Stomach smooth muscle (tissue), 2 donors: ENCODE measurements around the gene ADAMTSL2.

Experiments
- H3K27ac ChIP-seq: one replicate; pipeline ENCODE4 v1.7.0; 2013; ENCODE audit warnings: mild to moderate bottlenecking, low read length, inconsistent platforms
- H3K27me3 ChIP-seq, 2 donors: one replicate each; pipeline ENCODE4 v1.7.0; 2013; ENCODE audit warnings: low read length in 2 of 2; ENCODE audit not compliant: insufficient read depth in 2 of 2, control insufficient read depth in 1 of 2
- H3K36me3 ChIP-seq, 2 donors: one replicate each; pipeline ENCODE4 v1.7.0; 2013; ENCODE audit warnings: low read length in 2 of 2; ENCODE audit not compliant: control insufficient read depth in 2 of 2, insufficient read depth in 2 of 2
- H3K4me1 ChIP-seq: one replicate; pipeline ENCODE4 v1.7.0; 2013; ENCODE audit warnings: low read length; ENCODE audit not compliant: control insufficient read depth, insufficient read depth
- H3K4me3 ChIP-seq, 2 donors: one replicate each; pipeline ENCODE4 v1.7.0; 2013; ENCODE audit warnings: low read length in 2 of 2
- H3K9ac ChIP-seq, 2 donors: one replicate each; pipeline ENCODE4 v1.7.0; 2013; ENCODE audit warnings: low read length in 2 of 2, mild to moderate bottlenecking in 1 of 2
- H3K9me3 ChIP-seq, 2 donors: one replicate each; pipeline ENCODE4 v1.7.0; 2013; ENCODE audit warnings: low read length in 2 of 2; ENCODE audit not compliant: control insufficient read depth in 2 of 2
- donor health status: healthy.
- donor health status: Pancreatic carcinoma.

Gene ADAMTSL2

GRCh38 chr9:133493428-133493827 lies 41.1 kb upstream of the ADAMTSL2 start:
- Histone ChIP-seq H3K9ac (no peak overlapping the region), H3K27me3 (peaks cover 10 to 17% of the 10 kb centered on the region in 2 donors), H3K27ac (no peak overlapping the region), H3K4me1 (peaks cover 13% of the 10 kb centered on the region), H3K4me3 (no peak overlapping the region), H3K9me3 (no peaks in the 10 kb centered on the region), H3K36me3 (no peaks in the 10 kb centered on the region)

- Histone ChIP-seq H3K36me3 (no peaks in the 10 kb centered on the region), H3K4me3 (no peak overlapping the region), H3K27me3 (peaks cover 10 to 20% of the 10 kb centered on the region in 2 donors), H3K9ac (no peak overlapping the region), H3K9me3 (no peaks in the 10 kb centered on the region), H3K4me1 (peaks cover 17% of the 10 kb centered on the region), H3K27ac (no peak overlapping the region)
Measured at GRCh38 chr9:133493845-133494540, 40.5 kb upstream of the ADAMTSL2 start.

GRCh38 chr9:133494636-133495326 lies 39.7 kb upstream of the ADAMTSL2 start:
- Histone ChIP-seq H3K4me3 (no peak overlapping the region), H3K4me1 (peaks cover 20% of the 10 kb centered on the region), H3K27me3 (peaks cover 10 to 20% of the 10 kb centered on the region in 2 donors), H3K27ac (no peak overlapping the region), H3K36me3 (no peaks in the 10 kb centered on the region), H3K9ac (no peak overlapping the region), H3K9me3 (no peaks in the 10 kb centered on the region)

- Histone ChIP-seq H3K4me3 (no peak overlapping the region), H3K9me3 (no peaks in the 10 kb centered on the region), H3K4me1 (peaks cover 20% of the 10 kb centered on the region), H3K36me3 (no peaks in the 10 kb centered on the region), H3K9ac (no peak overlapping the region), H3K27ac (no peak overlapping the region), H3K27me3 (peaks cover 6 to 20% of the 10 kb centered on the region in 2 donors)
Measured at GRCh38 chr9:133495327-133496293, 38.9 kb upstream of the ADAMTSL2 start.

- H3K27me3 ChIP-seq: peaks cover 6 to 20% of the 10 kb centered on the region in 2 donors
- H3K36me3 ChIP-seq: no peaks in the 10 kb centered on the region
- H3K9me3 ChIP-seq: peaks cover 0 to 8% of the 10 kb centered on the region in 2 donors
- H3K27ac ChIP-seq: no peak overlapping the region
- H3K4me1 ChIP-seq: peaks cover 20% of the 10 kb centered on the region
- no peak overlapping the region for H3K9ac ChIP-seq
- H3K4me3 ChIP-seq: no peak overlapping the region
Measured at GRCh38 chr9:133496861-133497842, 37.4 kb upstream of the ADAMTSL2 start.

GRCh38 chr9:133499132-133499891 lies 35.2 kb upstream of the ADAMTSL2 start:
- Histone ChIP-seq H3K4me3 (no peak overlapping the region), H3K27ac (no peak overlapping the region), H3K9me3 (peaks cover 0 to 8% of the 10 kb centered on the region in 2 donors), H3K27me3 (peaks cover 6 to 20% of the 10 kb centered on the region in 2 donors), H3K9ac (no peak overlapping the region), H3K4me1 (peaks cover 20% of the 10 kb centered on the region), H3K36me3 (no peaks in the 10 kb centered on the region)

GRCh38 chr9:133499892-133500270 lies 34.6 kb upstream of the ADAMTSL2 start:
- Histone ChIP-seq H3K4me3 (no peak overlapping the region), H3K4me1 (peaks cover 20% of the 10 kb centered on the region), H3K27me3 (peaks cover 6 to 20% of the 10 kb centered on the region in 2 donors), H3K9me3 (peaks cover 0 to 8% of the 10 kb centered on the region in 2 donors), H3K9ac (no peak overlapping the region), H3K36me3 (no peaks in the 10 kb centered on the region), H3K27ac (no peak overlapping the region)

GRCh38 chr9:133502112-133502511 lies 32.4 kb upstream of the ADAMTSL2 start:
- H3K27ac ChIP-seq: no peak overlapping the region
- H3K9ac ChIP-seq: no peak overlapping the region
- peaks cover 0 to 8% of the 10 kb centered on the region in 2 donors for H3K9me3 ChIP-seq

GRCh38 chr9:133505186-133505830 lies 29.2 kb upstream of the ADAMTSL2 start:
- Histone ChIP-seq H3K9ac (no peak overlapping the region), H3K27me3 (peaks cover 0 to 7% of the 10 kb centered on the region in 2 donors), H3K9me3 (peaks cover 0 to 8% of the 10 kb centered on the region in 2 donors), H3K4me3 (no peak overlapping the region), H3K4me1 (peaks cover 17% of the 10 kb centered on the region), H3K27ac (no peak overlapping the region), H3K36me3 (no peaks in the 10 kb centered on the region)

More at GRCh38 chr9:133502112-133502511, 32.4 kb upstream of the ADAMTSL2 start:
- Histone ChIP-seq H3K4me3 (no peak overlapping the region), H3K36me3 (no peaks in the 10 kb centered on the region), H3K27me3 (peaks cover 0 to 15% of the 10 kb centered on the region in 2 donors), H3K4me1 (peaks cover 18% of the 10 kb centered on the region)
